ENCODE results near the gene BCL7B.
"Not testable (repeated sequence)": the region's sequence is repeated elsewhere in the genome, so short reads cannot be mapped to it uniquely, and the experiment has no call there.

DNA sequence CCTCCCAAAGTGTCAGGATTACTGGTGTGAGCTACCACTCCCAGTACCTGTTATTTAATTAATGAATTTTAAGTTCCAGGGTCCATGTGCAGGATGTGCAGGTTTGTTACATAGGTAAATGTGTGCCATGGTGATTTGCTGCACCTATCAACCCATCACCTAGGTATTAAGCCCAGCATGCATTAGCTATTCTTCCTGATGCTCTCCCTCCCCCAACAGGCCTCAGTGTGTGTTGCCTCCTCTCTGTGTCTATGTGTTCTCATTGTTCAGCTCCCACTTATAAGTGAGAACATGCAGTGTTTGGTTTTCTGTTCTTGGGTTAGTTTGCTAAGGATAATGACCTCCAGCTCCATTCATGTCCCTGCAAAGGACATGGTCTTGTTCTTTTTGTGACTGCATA lies 8.9 kb upstream of the BCL7B start:
- TF ChIP-seq, protein P1, sequence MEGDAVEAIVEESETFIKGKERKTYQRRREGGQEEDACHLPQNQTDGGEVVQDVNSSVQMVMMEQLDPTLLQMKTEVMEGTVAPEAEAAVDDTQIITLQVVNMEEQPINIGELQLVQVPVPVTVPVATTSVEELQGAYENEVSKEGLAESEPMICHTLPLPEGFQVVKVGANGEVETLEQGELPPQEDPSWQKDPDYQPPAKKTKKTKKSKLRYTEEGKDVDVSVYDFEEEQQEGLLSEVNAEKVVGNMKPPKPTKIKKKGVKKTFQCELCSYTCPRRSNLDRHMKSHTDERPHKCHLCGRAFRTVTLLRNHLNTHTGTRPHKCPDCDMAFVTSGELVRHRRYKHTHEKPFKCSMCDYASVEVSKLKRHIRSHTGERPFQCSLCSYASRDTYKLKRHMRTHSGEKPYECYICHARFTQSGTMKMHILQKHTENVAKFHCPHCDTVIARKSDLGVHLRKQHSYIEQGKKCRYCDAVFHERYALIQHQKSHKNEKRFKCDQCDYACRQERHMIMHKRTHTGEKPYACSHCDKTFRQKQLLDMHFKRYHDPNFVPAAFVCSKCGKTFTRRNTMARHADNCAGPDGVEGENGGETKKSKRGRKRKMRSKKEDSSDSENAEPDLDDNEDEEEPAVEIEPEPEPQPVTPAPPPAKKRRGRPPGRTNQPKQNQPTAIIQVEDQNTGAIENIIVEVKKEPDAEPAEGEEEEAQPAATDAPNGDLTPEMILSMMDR (IDR thresholded peaks at IDR 0.05), result not testable (repeated sequence)
- TF ChIP-seq POLR2A (IDR thresholded peaks at IDR 0.05), result not testable (repeated sequence)
